ENCODE measurements around the gene CDH22.

DNA sequence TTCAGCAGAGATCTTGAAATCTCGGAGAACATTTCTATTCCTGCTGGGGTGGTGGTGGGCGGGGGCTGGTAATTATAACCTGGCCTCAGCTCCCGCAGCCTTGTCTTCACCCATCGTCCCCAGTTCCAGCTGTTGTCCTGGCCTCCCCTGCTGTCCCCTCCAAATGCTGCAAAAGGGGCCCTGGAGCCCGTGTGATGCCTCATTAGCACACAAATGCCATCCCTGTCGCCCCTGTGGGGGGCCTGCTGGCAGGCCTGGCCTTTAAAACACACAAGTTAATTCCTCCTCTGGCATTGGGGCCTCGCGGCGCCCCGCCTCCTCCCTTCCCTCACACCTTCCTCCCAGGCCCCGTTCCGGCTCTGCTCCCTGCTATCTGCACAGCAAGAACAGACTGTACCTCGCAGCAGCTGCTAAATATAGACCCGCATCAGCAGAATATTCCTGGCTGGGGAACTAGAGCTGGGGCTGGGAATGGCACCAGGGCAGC lies 85.7 kb downstream of the CDH22 start:
- TF ChIP-seq, protein P1, sequence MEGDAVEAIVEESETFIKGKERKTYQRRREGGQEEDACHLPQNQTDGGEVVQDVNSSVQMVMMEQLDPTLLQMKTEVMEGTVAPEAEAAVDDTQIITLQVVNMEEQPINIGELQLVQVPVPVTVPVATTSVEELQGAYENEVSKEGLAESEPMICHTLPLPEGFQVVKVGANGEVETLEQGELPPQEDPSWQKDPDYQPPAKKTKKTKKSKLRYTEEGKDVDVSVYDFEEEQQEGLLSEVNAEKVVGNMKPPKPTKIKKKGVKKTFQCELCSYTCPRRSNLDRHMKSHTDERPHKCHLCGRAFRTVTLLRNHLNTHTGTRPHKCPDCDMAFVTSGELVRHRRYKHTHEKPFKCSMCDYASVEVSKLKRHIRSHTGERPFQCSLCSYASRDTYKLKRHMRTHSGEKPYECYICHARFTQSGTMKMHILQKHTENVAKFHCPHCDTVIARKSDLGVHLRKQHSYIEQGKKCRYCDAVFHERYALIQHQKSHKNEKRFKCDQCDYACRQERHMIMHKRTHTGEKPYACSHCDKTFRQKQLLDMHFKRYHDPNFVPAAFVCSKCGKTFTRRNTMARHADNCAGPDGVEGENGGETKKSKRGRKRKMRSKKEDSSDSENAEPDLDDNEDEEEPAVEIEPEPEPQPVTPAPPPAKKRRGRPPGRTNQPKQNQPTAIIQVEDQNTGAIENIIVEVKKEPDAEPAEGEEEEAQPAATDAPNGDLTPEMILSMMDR (IDR thresholded peaks at IDR 0.05 in 4 of 5, conservative IDR thresholded peaks at IDR 0.05 in 1 of 5) = no peak
- TF ChIP-seq POLR2A (IDR thresholded peaks at IDR 0.05) = peak; percentile 53 to 60
